Peyer's patch (tissue), 4 donors: ENCODE measurements around the gene UCMA. TPM values are rescaled to one million over a fixed set of nuclear protein-coding genes. Genes with fewer than 3 reads are reported as not detected.

Experiments
- DNase-seq, 3 donors: peaks; one replicate each; pipeline ENCODE4 v3.0.0-alpha.2; 2017 to 2019
- H3K27ac ChIP-seq, 4 donors: fragments of 200-600 bp; sonication (generic); one replicate each; pipeline ENCODE4 v1.5.1; 2016 to 2019
- H3K27me3 ChIP-seq, 2 donors: fragments of 200-600 bp; sonication (generic); one replicate each; pipeline ENCODE4 v1.5.1; 2019
- H3K36me3 ChIP-seq, 3 donors: fragments of 200-600 bp; sonication (generic); one replicate each; pipeline ENCODE4 v1.5.1; 2016 to 2019
- H3K4me1 ChIP-seq, 4 donors: fragments of 200-600 bp; sonication (generic); one replicate each; pipeline ENCODE4 v1.5.1; 2016 to 2019
- H3K4me3 ChIP-seq, 4 donors: fragments of 200-600 bp; sonication (generic); 1 replicate in 3 of 4; 2 replicates in 1 of 4; pipeline ENCODE4 v1.5.1; 2016 to 2019; ENCODE audit warnings: mild to moderate bottlenecking in 1 of 4
- H3K9me3 ChIP-seq, 4 donors: fragments of 200-600 bp; sonication (generic); one replicate each; pipeline ENCODE4 v1.5.1; 2016 to 2019; ENCODE audit warnings: mild to moderate bottlenecking in 1 of 4
- POLR2A ChIP-seq, 2 donors: fragments of 450-650 bp; IDR thresholded peaks; one replicate each; pipeline ENCODE4 v1.5.1; 2017; ENCODE audit warnings: antibody characterized with exemption in 2 of 2, mild to moderate bottlenecking in 2 of 2, moderate library complexity in 2 of 2
- total RNA-seq, 4 donors: library from RNA; depleted of rRNA; stranded (reverse); fragments of >200 nt; gene quantifications; one replicate each; pipeline ENCODE4 v1.1.0, GENCODE V29; 2016
- TF ChIP-seq, protein P1 (sequence below), 6 experiments: fragments of 450-650 bp in 4 of 6; fragments of 200-600 bp in 2 of 6; sonication (generic) in 1 of 6; IDR thresholded peaks; one replicate each; pipeline ENCODE4 v1.5.1; 2017 to 2019; ENCODE audit warnings: antibody characterized with exemption in 6 of 6, mild to moderate bottlenecking in 3 of 6, moderate library complexity in 1 of 6

Gene UCMA
- total RNA-seq, 4 donors from 2014 or later, result not detected

DNA sequence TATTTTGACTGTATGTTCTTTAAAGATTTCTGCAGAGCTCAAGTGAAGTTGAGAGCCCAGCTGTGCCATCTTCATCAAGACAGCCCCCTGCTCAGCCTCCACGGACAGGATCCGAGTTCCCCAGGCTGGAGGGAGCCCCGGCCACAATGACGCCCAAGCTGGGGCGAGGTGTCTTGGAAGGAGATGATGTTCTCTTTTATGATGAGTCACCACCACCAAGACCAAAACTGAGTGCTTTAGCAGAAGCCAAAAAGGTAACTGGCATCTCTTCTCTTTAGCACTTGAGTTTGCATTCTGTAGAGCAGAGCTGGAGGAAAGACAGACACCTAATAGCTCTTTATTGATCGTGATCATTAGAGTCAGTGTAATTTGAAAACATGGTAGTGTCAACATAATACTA is 39.2 kb downstream of the UCMA start:
- Histone ChIP-seq H3K4me1 (no peaks in the 10 kb centered on the region), H3K4me3 (no peak overlapping the region), H3K27ac (no peak overlapping the region), H3K9me3 (no peaks in the 10 kb centered on the region), H3K36me3 (no peaks in the 10 kb centered on the region), H3K27me3 (no peaks in the 10 kb centered on the region)
- TF ChIP-seq, protein P1, sequence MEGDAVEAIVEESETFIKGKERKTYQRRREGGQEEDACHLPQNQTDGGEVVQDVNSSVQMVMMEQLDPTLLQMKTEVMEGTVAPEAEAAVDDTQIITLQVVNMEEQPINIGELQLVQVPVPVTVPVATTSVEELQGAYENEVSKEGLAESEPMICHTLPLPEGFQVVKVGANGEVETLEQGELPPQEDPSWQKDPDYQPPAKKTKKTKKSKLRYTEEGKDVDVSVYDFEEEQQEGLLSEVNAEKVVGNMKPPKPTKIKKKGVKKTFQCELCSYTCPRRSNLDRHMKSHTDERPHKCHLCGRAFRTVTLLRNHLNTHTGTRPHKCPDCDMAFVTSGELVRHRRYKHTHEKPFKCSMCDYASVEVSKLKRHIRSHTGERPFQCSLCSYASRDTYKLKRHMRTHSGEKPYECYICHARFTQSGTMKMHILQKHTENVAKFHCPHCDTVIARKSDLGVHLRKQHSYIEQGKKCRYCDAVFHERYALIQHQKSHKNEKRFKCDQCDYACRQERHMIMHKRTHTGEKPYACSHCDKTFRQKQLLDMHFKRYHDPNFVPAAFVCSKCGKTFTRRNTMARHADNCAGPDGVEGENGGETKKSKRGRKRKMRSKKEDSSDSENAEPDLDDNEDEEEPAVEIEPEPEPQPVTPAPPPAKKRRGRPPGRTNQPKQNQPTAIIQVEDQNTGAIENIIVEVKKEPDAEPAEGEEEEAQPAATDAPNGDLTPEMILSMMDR (IDR thresholded peaks at IDR 0.05), result no peak
- TF ChIP-seq POLR2A (IDR thresholded peaks at IDR 0.05), result no peak
- DNase-seq, result no peak

DNA sequence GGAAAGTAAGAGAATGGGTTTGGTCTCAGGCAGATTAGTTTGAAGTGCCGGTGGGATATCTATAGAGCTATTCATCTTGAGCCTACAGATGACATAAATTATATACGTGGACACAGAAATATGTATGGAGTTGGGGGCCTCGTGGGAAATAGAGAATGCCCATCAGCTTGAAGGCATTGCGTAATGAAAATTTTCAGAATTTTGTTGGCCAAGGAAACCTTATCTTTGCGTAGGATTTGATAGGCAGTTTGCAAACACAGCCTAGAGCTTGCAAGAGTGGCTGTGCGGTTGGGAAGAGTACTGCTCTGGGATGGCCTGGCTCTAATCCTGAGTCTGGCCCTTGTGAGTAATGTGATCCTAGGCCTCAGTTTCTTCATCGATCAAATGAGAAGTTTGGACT is 40.5 kb downstream of the UCMA start:
- H3K9me3 ChIP-seq, result no peaks in the 10 kb centered on the region
- no peak for DNase-seq
- no peak for TF ChIP-seq POLR2A (IDR thresholded peaks at IDR 0.05)
- TF ChIP-seq, protein P1 (IDR thresholded peaks at IDR 0.05), result no peak
- H3K27me3 ChIP-seq, result no peaks in the 10 kb centered on the region
- no peak overlapping the region for H3K27ac ChIP-seq
- H3K36me3 ChIP-seq, result no peaks in the 10 kb centered on the region
- no peak overlapping the region for H3K4me3 ChIP-seq
- H3K4me1 ChIP-seq, result no peaks in the 10 kb centered on the region

DNA sequence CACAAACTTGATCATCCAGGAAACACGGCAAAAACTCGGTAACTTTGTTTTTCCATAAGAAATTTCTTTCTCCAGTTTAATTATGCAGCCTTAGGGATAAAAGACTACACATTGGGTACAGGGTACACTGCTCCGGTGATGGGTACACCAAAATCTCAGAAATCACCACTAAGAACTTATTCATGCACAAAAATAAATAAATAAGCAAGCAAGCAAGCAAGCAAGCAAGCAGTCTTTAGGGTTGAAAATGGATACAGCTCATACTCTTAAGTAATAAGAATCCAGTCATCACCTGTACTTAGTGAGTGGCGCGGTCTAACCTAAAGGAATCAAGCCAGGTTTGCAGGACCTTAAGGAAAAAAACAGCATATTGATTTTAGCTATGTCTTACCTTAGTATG is 42.8 kb downstream of the UCMA start:
- no peak for DNase-seq
- no peaks in the 10 kb centered on the region for H3K27me3 ChIP-seq
- H3K4me1 ChIP-seq, result no peaks in the 10 kb centered on the region
- TF ChIP-seq, protein P1 (IDR thresholded peaks at IDR 0.05), result no peak
- no peak for TF ChIP-seq POLR2A (IDR thresholded peaks at IDR 0.05)
- H3K36me3 ChIP-seq, result no peaks in the 10 kb centered on the region
- no peak overlapping the region for H3K4me3 ChIP-seq
- no peaks in the 10 kb centered on the region for H3K9me3 ChIP-seq
- H3K27ac ChIP-seq, result no peak overlapping the region

DNA sequence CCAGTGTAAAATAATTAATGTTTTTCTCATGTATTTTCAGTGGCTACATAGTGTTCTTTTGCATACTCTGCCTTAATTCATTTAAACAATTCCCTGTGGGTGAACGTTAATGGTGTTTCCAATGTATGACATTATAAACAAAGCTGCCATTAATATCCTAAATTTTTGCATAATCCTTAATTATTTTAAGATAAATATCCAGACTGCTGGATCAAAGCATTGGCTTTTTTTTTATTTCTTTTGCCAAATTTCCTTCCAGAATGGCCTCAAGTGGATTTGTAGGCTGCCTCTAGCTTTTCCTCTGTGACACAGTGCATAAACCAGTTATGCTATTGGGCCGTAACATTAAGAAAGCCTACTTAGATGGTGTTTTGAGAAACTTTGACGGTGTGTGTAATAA is 43.4 kb downstream of the UCMA start:
- no peaks in the 10 kb centered on the region for H3K9me3 ChIP-seq
- H3K27ac ChIP-seq, result no peak overlapping the region
- H3K27me3 ChIP-seq, result no peaks in the 10 kb centered on the region
- no peak for TF ChIP-seq POLR2A (IDR thresholded peaks at IDR 0.05)
- TF ChIP-seq, protein P1 (IDR thresholded peaks at IDR 0.05), result no peak
- no peaks in the 10 kb centered on the region for H3K36me3 ChIP-seq
- no peak for DNase-seq
- H3K4me3 ChIP-seq, result no peak overlapping the region
- no peaks in the 10 kb centered on the region for H3K4me1 ChIP-seq

DNA sequence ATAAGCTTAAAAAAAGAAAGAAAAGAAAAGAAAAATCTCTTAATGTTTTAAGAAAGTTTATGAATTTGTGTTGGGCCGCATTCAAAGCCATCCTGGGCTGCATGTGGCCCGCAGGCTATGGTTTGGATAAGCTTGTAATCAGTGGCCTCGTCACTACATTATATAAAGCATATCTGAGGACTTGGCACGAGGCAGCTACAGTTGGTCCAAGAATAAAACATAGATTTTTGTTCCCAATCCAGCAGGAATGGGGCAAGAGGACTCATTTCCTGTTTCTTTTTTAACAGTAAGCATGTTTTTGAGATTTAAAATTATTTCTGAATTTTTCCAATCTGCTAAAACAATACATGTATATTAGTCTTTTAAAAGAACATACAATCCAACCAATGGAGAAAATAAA is 44.2 kb downstream of the UCMA start:
- Histone ChIP-seq H3K4me1 (no peaks in the 10 kb centered on the region), H3K36me3 (no peaks in the 10 kb centered on the region), H3K4me3 (no peak overlapping the region), H3K27ac (no peak overlapping the region), H3K27me3 (no peaks in the 10 kb centered on the region), H3K9me3 (no peaks in the 10 kb centered on the region)
- no peak for DNase-seq
- TF ChIP-seq, protein P1 (IDR thresholded peaks at IDR 0.05), result no peak
- no peak for TF ChIP-seq POLR2A (IDR thresholded peaks at IDR 0.05)

DNA sequence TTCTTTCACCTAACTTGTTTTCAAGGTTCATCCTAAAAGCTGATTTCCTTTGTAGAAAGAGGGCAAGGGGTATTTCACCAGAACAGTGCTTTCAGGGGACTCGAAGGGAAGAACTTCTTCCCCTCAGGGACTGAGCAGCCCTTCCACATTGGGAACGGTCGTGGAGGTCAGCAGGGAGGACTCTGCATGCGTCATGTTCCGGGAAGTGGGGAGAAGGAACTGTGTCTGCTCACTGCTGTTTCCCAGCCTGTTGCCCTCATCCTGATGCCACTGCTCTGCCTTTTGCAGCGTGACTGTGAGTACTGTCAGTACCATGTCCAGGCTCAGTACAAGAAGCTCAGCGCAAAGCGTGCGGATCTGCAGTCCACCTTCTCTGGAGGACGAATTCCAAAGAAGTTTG is 45.6 kb downstream of the UCMA start:
- no peak for DNase-seq
- TF ChIP-seq POLR2A (IDR thresholded peaks at IDR 0.05), result no peak
- TF ChIP-seq, protein P1 (IDR thresholded peaks at IDR 0.05), result no peak
- Histone ChIP-seq H3K27me3 (no peaks in the 10 kb centered on the region), H3K36me3 (no peaks in the 10 kb centered on the region), H3K27ac (no peak overlapping the region), H3K4me3 (no peak overlapping the region), H3K4me1 (no peaks in the 10 kb centered on the region), H3K9me3 (no peaks in the 10 kb centered on the region)
